ENCODE results near the gene DEPP1. TPM values are rescaled to one million over a fixed set of nuclear protein-coding genes. Genes with fewer than 3 reads are reported as not detected.

DEPP1 gene
- total RNA-seq, 1 experiment from 2014 or later = 1.6 TPM

DNA sequence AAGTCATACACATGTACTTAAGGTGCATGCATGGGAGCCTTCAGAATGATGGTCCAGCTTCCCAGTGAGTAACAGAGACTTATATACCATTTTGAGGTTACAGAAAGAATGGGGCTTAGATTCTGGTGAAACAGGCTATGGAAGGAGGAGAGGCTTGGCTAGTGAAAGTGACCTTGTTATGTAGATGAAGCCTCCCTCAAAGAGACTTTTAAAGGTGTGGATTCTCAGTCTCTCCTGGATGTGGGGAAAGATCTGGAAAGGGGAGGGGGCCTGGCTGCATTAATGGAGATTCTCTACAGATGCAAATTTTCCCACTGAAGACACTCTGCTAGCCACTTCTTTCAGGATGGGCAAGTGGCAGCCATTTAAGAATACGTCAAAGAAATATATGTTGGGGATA lies 13.5 kb downstream of the DEPP1 start (continued):
- TF ChIP-seq SOX15 (CRISPR knock-in tag; IDR thresholded peaks at IDR 0.05) = no peak
- TF ChIP-seq, protein P1, sequence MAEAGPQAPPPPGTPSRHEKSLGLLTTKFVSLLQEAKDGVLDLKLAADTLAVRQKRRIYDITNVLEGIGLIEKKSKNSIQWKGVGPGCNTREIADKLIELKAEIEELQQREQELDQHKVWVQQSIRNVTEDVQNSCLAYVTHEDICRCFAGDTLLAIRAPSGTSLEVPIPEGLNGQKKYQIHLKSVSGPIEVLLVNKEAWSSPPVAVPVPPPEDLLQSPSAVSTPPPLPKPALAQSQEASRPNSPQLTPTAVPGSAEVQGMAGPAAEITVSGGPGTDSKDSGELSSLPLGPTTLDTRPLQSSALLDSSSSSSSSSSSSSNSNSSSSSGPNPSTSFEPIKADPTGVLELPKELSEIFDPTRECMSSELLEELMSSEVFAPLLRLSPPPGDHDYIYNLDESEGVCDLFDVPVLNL (CRISPR knock-in tag; IDR thresholded peaks at IDR 0.05; ENCODE audit: borderline replicate concordance, low read depth) = no peak

DNA sequence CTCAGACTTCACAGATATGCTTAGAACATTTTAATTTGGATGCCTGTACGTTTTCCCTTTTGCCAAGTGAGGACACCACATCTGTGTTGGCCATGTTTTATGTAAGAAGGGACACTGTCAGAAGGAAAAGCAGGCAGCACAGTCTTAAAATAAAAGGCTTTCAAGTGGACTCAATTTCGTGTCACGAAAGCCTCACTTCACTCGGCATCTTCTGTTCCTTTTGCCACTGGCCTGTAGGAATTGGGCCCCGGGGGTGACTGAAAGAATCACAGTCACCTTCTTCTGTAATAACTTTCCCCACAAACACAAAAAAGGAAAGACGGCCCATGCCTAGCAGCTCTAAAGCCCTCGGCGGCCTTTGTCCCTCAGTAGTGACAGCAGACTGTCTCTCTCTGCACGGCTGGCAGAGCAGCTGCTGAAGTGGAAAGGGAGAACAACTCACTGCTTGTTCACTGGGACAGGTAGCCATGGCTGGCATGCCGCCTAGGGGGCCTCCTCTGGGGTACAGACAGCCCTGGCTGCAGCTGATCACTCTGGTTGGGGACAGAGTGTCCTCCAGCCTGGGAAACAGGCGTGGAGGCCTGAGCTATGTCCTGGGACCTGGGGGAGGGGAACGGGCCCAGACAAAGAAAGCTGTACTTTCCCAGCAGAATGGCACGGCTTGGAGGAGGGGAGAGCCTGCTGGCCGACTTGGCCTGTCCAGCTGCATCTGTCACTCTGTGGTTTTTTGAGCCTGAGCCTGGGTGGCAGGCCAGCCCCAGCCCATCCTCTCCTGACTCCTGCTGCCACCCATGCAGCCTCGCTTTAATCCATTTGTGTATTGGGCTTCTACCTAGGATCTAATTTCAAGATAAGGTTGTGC lies 14.6 kb downstream of the DEPP1 start:
- Mint-ChIP-seq H3K4me3 (peak overlapping the region; percentile 32), H3K9me3 (no peaks in the 10 kb centered on the region), H3K36me3 (peaks cover 3% of the 10 kb centered on the region), H3K4me1 (peaks cover 85% of the 10 kb centered on the region), H3K27ac (peak overlapping the region; percentile 69), H3K27me3 (ENCODE audit: low read depth) (peaks cover 10% of the 10 kb centered on the region)
- TF ChIP-seq, protein P2, sequence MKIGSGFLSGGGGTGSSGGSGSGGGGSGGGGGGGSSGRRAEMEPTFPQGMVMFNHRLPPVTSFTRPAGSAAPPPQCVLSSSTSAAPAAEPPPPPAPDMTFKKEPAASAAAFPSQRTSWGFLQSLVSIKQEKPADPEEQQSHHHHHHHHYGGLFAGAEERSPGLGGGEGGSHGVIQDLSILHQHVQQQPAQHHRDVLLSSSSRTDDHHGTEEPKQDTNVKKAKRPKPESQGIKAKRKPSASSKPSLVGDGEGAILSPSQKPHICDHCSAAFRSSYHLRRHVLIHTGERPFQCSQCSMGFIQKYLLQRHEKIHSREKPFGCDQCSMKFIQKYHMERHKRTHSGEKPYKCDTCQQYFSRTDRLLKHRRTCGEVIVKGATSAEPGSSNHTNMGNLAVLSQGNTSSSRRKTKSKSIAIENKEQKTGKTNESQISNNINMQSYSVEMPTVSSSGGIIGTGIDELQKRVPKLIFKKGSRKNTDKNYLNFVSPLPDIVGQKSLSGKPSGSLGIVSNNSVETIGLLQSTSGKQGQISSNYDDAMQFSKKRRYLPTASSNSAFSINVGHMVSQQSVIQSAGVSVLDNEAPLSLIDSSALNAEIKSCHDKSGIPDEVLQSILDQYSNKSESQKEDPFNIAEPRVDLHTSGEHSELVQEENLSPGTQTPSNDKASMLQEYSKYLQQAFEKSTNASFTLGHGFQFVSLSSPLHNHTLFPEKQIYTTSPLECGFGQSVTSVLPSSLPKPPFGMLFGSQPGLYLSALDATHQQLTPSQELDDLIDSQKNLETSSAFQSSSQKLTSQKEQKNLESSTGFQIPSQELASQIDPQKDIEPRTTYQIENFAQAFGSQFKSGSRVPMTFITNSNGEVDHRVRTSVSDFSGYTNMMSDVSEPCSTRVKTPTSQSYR (CRISPR knock-in tag; IDR thresholded peaks at IDR 0.05) = 0 out of 2 replicates have a peak, but pooled peaks have one; percentile 17
- TF ChIP-seq ZNF317 (CRISPR knock-in tag; IDR thresholded peaks at IDR 0.05; ENCODE audit: borderline replicate concordance, low read depth) (no peak), ZNF396 (CRISPR knock-in tag; IDR thresholded peaks at IDR 0.05; ENCODE audit: borderline replicate concordance) (no peak), CREM (CRISPR knock-in tag; IDR thresholded peaks at IDR 0.05) (no peak), MXD4 (CRISPR knock-in tag; IDR thresholded peaks at IDR 0.05; ENCODE audit: borderline replicate concordance) (no peak), CREB1 (CRISPR knock-in tag; IDR thresholded peaks at IDR 0.05) (no peak), GABPB1 (CRISPR knock-in tag; IDR thresholded peaks at IDR 0.05) (0 out of 2 replicates have a peak, but pooled peaks have one; percentile 21)
- TF ChIP-seq, protein P3, sequence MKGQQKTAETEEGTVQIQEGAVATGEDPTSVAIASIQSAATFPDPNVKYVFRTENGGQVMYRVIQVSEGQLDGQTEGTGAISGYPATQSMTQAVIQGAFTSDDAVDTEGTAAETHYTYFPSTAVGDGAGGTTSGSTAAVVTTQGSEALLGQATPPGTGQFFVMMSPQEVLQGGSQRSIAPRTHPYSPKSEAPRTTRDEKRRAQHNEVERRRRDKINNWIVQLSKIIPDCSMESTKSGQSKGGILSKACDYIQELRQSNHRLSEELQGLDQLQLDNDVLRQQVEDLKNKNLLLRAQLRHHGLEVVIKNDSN (CRISPR knock-in tag; IDR thresholded peaks at IDR 0.05) = no peak
- TF ChIP-seq, protein P4, sequence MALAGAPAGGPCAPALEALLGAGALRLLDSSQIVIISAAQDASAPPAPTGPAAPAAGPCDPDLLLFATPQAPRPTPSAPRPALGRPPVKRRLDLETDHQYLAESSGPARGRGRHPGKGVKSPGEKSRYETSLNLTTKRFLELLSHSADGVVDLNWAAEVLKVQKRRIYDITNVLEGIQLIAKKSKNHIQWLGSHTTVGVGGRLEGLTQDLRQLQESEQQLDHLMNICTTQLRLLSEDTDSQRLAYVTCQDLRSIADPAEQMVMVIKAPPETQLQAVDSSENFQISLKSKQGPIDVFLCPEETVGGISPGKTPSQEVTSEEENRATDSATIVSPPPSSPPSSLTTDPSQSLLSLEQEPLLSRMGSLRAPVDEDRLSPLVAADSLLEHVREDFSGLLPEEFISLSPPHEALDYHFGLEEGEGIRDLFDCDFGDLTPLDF (CRISPR knock-in tag; IDR thresholded peaks at IDR 0.05) = no peak
- peak; percentile 44 for DNase-seq (ENCODE audit: low spot score)
- no peak; the same call in 1 of the 2 replicates for ATAC-seq
- ChIA-PET CTCF (interaction anchor here (0.8 to 7.3 kb wide), 13 partner anchors 10 to 106 kb away, joined by 3 to 74 read pairs (median 4); partner anchors contain the start of gene DEPP1), POLR2A (interaction anchor here (1.5 kb wide), 1 partner anchor 9 kb away, joined by 5 read pairs; no protein-coding TSS in a partner anchor)

DNA sequence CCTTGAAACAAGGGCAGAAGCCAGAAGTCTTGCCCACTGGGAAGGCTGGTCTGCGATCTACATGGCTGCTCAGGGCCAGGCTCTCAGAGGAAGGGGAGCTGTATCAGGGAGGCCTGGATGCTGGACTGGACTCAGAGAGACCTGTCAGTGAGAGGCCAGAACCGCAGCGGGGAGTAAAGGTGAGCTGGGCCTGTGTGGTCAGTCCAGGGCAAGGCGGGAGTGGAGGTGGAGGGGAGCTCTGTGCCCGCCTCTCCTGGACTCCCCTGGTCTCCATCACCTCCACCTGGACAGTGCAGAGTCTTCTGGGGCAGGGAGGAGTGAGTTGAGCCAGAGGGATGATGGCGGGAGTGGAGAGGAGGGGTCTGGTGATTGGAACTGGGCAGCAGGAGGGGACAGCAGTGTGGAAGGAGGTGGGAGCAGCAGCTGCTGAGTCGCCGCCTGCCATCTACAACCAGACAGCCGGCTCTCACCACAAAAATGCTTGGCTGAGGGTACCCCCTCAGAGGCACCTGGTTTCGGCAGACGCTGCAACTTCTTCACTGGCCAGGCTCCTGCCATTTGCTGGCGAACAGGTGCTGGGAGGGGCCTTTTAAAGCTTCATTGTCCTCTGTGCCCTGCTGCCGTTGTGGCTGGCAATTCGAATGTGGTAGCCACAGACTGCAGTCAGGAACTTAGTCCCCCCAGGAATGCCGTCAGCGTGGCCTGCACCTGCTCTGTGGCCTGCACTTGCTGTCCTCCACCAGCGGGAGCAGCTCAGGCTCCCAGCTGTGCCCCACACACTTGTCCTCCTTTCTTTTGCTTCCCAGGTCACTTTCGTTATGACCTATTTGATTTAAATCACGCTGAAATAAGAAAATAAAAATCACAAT lies 15.5 kb downstream of the DEPP1 start:
- Mint-ChIP-seq H3K27me3 (ENCODE audit: low read depth) (peaks cover 10% of the 10 kb centered on the region), H3K27ac (peak overlapping the region; percentile 69), H3K4me1 (peaks cover 85% of the 10 kb centered on the region), H3K36me3 (no peaks in the 10 kb centered on the region; the same call in 1 of the 2 replicates), H3K4me3 (peak overlapping the region; percentile 20), H3K9me3 (no peaks in the 10 kb centered on the region)
- DNase-seq (ENCODE audit: low spot score) (peak; percentile 59), ATAC-seq (peak; percentile 6)
- POLR2A ChIA-PET = interaction anchor here (1.5 kb wide), 1 partner anchor 10 kb away, joined by 5 read pairs; no protein-coding TSS in a partner anchor
- CTCF ChIA-PET = interaction anchor here (1.0 to 7.3 kb wide), 10 partner anchors 10 to 105 kb away, joined by 3 to 74 read pairs (median 5); partner anchors contain the start of gene DEPP1
- TF ChIP-seq TCF7 (CRISPR knock-in tag; IDR thresholded peaks at IDR 0.05; ENCODE audit: low read depth) = no peak
- no peak for TF ChIP-seq EMX1 (CRISPR knock-in tag; IDR thresholded peaks at IDR 0.05)
- no peak for TF ChIP-seq TEAD4 (CRISPR knock-in tag; IDR thresholded peaks at IDR 0.05)
- no peak for TF ChIP-seq RORB (CRISPR knock-in tag; IDR thresholded peaks at IDR 0.05)
- no peak for TF ChIP-seq SMAD3 (CRISPR knock-in tag; IDR thresholded peaks at IDR 0.05; ENCODE audit: borderline replicate concordance)
- no peak for TF ChIP-seq CREB1 (CRISPR knock-in tag; IDR thresholded peaks at IDR 0.05)
- TF ChIP-seq RELA (CRISPR knock-in tag; IDR thresholded peaks at IDR 0.05; ENCODE audit: borderline replicate concordance) = no peak
- TF ChIP-seq PRRX2 (CRISPR knock-in tag; IDR thresholded peaks at IDR 0.05) = no peak
- TF ChIP-seq, protein P5, sequence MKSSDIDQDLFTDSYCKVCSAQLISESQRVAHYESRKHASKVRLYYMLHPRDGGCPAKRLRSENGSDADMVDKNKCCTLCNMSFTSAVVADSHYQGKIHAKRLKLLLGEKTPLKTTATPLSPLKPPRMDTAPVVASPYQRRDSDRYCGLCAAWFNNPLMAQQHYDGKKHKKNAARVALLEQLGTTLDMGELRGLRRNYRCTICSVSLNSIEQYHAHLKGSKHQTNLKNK (CRISPR knock-in tag; IDR thresholded peaks at IDR 0.05) = no peak
- TF ChIP-seq, protein P6, sequence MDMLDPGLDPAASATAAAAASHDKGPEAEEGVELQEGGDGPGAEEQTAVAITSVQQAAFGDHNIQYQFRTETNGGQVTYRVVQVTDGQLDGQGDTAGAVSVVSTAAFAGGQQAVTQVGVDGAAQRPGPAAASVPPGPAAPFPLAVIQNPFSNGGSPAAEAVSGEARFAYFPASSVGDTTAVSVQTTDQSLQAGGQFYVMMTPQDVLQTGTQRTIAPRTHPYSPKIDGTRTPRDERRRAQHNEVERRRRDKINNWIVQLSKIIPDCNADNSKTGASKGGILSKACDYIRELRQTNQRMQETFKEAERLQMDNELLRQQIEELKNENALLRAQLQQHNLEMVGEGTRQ (CRISPR knock-in tag; IDR thresholded peaks at IDR 0.05) = no peak
- TF ChIP-seq NR1H2 (CRISPR knock-in tag; IDR thresholded peaks at IDR 0.05) = no peak
